Keratinocyte (primary cell): ENCODE measurements around the gene HOXA11. TPM values are rescaled to one million over a fixed set of nuclear protein-coding genes. Genes with fewer than 3 reads are reported as not detected.

Experiments used
- DNase-seq: peaks from one replicate; pipeline ENCODE4 v3.0.0-alpha.2; 2011; ENCODE audit warnings: low read depth, missing footprints, low spot score
- FAIRE-seq: peaks from 2 replicates; lab custom pipeline; 2011; peaks lifted over from hg19 to GRCh38; lab: Jason Lieb, UNC
- H2AFZ ChIP-seq: 2 replicates; pipeline ENCODE4 v1.6.0; 2012; ENCODE audit warnings: low read length, control low read depth, inconsistent platforms; ENCODE audit not compliant: control insufficient read depth
- H3K27ac ChIP-seq: 2 replicates; pipeline ENCODE4 v1.5.1; 2011; ENCODE audit warnings: low read length; ENCODE audit not compliant: control insufficient read depth, insufficient read depth
- H3K27me3 ChIP-seq: 3 replicates; pipeline ENCODE4 v1.6.0; 2011; ENCODE audit warnings: low read length; ENCODE audit not compliant: control insufficient read depth, insufficient read depth; ENCODE audit errors: extremely low read depth
- H3K36me3 ChIP-seq, 2 experiments: 2 replicates in 1 of 2; 3 replicates in 1 of 2; pipeline ENCODE4 v1.5.1; 2011; ENCODE audit warnings: low read length in 2 of 2, mild to moderate bottlenecking in 1 of 2; ENCODE audit not compliant: control insufficient read depth in 2 of 2, insufficient read depth in 2 of 2; ENCODE audit errors: extremely low read depth in 1 of 2
- H3K4me1 ChIP-seq: 3 replicates; pipeline ENCODE4 v1.5.1; 2011; ENCODE audit warnings: low read length; ENCODE audit not compliant: control insufficient read depth, insufficient read depth; ENCODE audit errors: extremely low read depth
- H3K4me2 ChIP-seq: 3 replicates; pipeline ENCODE4 v1.6.0; 2011; ENCODE audit warnings: low read depth, low read length; ENCODE audit not compliant: control insufficient read depth, insufficient read depth; ENCODE audit errors: extremely low read depth
- H3K4me3 ChIP-seq, 3 experiments: fragments of 200-600 bp in 1 of 3; sonication (generic) in 1 of 3; 2 replicates in 2 of 3; 3 replicates in 1 of 3; pipeline ENCODE4 v1.5.1; 2011 to 2016; ENCODE audit warnings: low read length in 3 of 3, mild to moderate bottlenecking in 3 of 3, control low read depth in 2 of 3, inconsistent platforms in 1 of 3, low read depth in 1 of 3, mixed read lengths in 1 of 3, mixed run types in 1 of 3, moderate library complexity in 1 of 3; ENCODE audit not compliant: control insufficient read depth in 2 of 3, insufficient read depth in 2 of 3; ENCODE audit errors: extremely low read depth in 1 of 3
- H3K79me2 ChIP-seq: 2 replicates; pipeline ENCODE4 v1.6.0; 2012; ENCODE audit warnings: low read length; ENCODE audit not compliant: control insufficient read depth, insufficient read depth
- H3K9ac ChIP-seq: 3 replicates; pipeline ENCODE4 v1.6.0; 2011; ENCODE audit warnings: low read length; ENCODE audit not compliant: control insufficient read depth, insufficient read depth; ENCODE audit errors: extremely low read depth
- H3K9me1 ChIP-seq: 3 replicates; pipeline ENCODE4 v1.6.0; 2011; ENCODE audit warnings: low read length; ENCODE audit not compliant: control insufficient read depth, insufficient read depth; ENCODE audit errors: extremely low read depth
- H3K9me3 ChIP-seq: 2 replicates; pipeline ENCODE4 v1.5.1; 2012; ENCODE audit warnings: low read depth, low read length; ENCODE audit not compliant: control insufficient read depth
- H4K20me1 ChIP-seq: 3 replicates; pipeline ENCODE4 v1.6.0; 2011; ENCODE audit warnings: low read length; ENCODE audit not compliant: control insufficient read depth, insufficient read depth; ENCODE audit errors: extremely low read depth
- CTCF ChIP-seq, 3 experiments: IDR thresholded peaks in 1 of 3; conservative IDR thresholded peaks in 1 of 3; optimal IDR thresholded peaks in 1 of 3; 2 replicates in 2 of 3; 3 replicates in 1 of 3; pipeline versions ENCODE3 to v1.5.1; 2011; ENCODE audit warnings: low read length in 3 of 3, mild to moderate bottlenecking in 3 of 3, moderate library complexity in 2 of 3, control low read depth in 1 of 3, inconsistent platforms in 1 of 3; ENCODE audit not compliant: insufficient read depth in 2 of 3; ENCODE audit errors: extremely low read depth in 1 of 3
- EZH2 ChIP-seq: IDR thresholded peaks from one replicate; pipeline ENCODE4 v1.6.1; 2012; ENCODE audit warnings: inconsistent platforms, mild to moderate bottlenecking, low read length, moderate library complexity
- dilution Hi-C: fragments of 300-500 bp; cut with MboI; formaldehyde crosslinking; loops from one replicate; pipeline ENCODE4 v1.7.0; 2020; ENCODE audit warnings: low sequenced_read_pairs; ENCODE audit not compliant: extremely low pct_ligation_motif_present
- polyA plus RNA-seq, 5 experiments: library from polyadenylated mRNA; depleted of rRNA in 3 of 5; stranded (reverse) in 3 of 5; stranded (forward) in 1 of 5; unstranded in 1 of 5; fragments of >200 nt; gene quantifications; 1 replicate in 1 of 5; 2 replicates in 3 of 5; 3 replicates in 1 of 5; pipeline versions ENCODE4 v1.2.1 to v1.2.3, GENCODE V29; 2011 to 2012; ENCODE audit warnings: missing spikeins in 2 of 5, low read depth in 1 of 5, low replicate concordance in 1 of 5

The HOXA11 gene
- polyA plus RNA-seq, 1 donor (not counting 4 experiments of a cell fraction or from before 2014, with no cell fraction given) = 0.07 TPM

- H3K9me3 ChIP-seq = no peaks in the 10 kb centered on the region
- H3K27ac ChIP-seq = no peak overlapping the region
- no peaks in the 10 kb centered on the region for H3K79me2 ChIP-seq
- no peak overlapping the region for H3K4me2 ChIP-seq
- H3K4me1 ChIP-seq = peaks cover 5% of the 10 kb centered on the region
- FAIRE-seq (no peak), DNase-seq (no peak)
- no peaks in the 10 kb centered on the region for H3K9me1 ChIP-seq
- H2AFZ ChIP-seq = no peak overlapping the region
- H3K9ac ChIP-seq = no peak overlapping the region
- TF ChIP-seq CTCF (optimal IDR thresholded peaks at IDR 0.05 in 1 of 3, IDR thresholded peaks at IDR 0.05 in 1 of 3, conservative IDR thresholded peaks at IDR 0.05 in 1 of 3; ENCODE audit: extremely low read depth in 1 of 3, insufficient read depth in 2 of 3, low read length in 3 of 3) (no peak), EZH2 (no peak)
- dilution Hi-C loops = loop anchor here (25.0 kb wide), 1 partner anchor 374 kb away; no protein-coding TSS in a partner anchor
- H3K27me3 ChIP-seq = peaks cover 78% of the 10 kb centered on the region
- peaks cover 5% of the 10 kb centered on the region for H4K20me1 ChIP-seq
- H3K36me3 ChIP-seq = no peaks in the 10 kb centered on the region
- no peak overlapping the region for H3K4me3 ChIP-seq
Observed at GRCh38 chr7:27213433-27214238, 28.6 kb upstream of the HOXA11 start.

DNA sequence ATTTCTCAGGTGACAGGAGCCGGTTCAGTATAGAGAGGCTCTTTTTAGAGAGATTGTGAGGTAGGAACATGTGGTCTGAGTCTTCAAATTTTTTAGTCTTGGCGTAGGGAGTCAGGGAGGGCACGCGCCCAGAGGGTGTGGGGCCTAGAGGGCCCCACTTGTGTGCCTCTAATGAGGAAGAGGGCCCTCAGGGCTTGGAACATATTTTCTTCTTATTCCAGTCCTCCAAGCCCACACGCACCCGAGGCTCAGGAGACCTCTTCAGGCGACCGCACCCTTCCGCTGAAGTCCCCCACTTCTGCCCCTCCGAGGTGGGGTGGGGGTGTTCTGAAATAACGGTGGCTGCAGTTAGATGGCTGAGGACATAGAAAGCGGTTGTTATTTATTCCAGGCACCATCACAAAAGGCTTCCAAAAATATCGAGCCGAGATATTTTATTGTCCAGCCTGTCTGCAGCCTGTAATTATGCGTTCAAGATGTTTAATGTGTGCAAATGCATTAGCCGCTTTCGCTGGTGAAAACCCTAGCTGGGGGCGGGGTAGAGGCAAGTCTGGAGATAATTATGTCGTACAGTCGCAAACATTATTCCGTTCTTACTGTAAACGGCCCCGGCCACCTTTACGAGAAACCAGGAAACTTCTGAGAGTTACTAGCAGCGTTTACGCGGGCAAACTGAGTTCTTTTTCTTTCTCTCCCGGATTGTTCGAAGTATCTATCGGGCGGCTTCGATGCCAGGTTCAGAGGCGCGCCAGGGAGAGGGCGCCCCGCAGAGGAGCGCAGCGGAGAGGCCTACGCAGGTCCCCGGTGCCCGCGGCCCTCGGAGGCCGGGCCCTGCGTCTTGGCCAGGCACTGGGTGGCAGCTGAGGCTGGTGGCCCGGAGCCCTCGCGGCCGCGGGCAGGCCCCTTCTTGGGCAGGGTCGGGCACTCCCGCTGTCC lies 27.7 kb upstream of the HOXA11 start:
- Histone ChIP-seq H3K4me3 (no peak overlapping the region), H3K27me3 (peaks cover 87% of the 10 kb centered on the region), H3K27ac (no peak overlapping the region), H3K4me1 (peaks cover 5% of the 10 kb centered on the region), H3K9ac (no peak overlapping the region), H3K9me1 (no peaks in the 10 kb centered on the region), H3K9me3 (no peaks in the 10 kb centered on the region), H3K36me3 (no peaks in the 10 kb centered on the region), H4K20me1 (peaks cover 11% of the 10 kb centered on the region), H3K4me2 (no peak overlapping the region), H3K79me2 (no peaks in the 10 kb centered on the region), H2AFZ (no peak overlapping the region)
- FAIRE-seq (no peak), DNase-seq (no peak)
- dilution Hi-C loops = loop anchor here (25.0 kb wide), 1 partner anchor 375 kb away; no protein-coding TSS in a partner anchor
- TF ChIP-seq CTCF (optimal IDR thresholded peaks at IDR 0.05 in 1 of 3, IDR thresholded peaks at IDR 0.05 in 1 of 3, conservative IDR thresholded peaks at IDR 0.05 in 1 of 3; ENCODE audit: extremely low read depth in 1 of 3, insufficient read depth in 2 of 3, low read length in 3 of 3) = no peak
- peak; percentile 87 for TF ChIP-seq EZH2
